ENCODE measurements around the gene ABHD16A. TPM values are rescaled to one million over a fixed set of nuclear protein-coding genes. Genes with fewer than 3 reads are reported as not detected.
A peak's percentile ranks its signal among the peaks of the same experiment; 100 is the strongest.

The ABHD16A gene
- total and polyA plus RNA-seq, 10 of the 15 experiments (the other 5 are each of a cell fraction or from before 2014, with no cell fraction given) = 7.5 to 43.0 (median 32.9) TPM

DNA sequence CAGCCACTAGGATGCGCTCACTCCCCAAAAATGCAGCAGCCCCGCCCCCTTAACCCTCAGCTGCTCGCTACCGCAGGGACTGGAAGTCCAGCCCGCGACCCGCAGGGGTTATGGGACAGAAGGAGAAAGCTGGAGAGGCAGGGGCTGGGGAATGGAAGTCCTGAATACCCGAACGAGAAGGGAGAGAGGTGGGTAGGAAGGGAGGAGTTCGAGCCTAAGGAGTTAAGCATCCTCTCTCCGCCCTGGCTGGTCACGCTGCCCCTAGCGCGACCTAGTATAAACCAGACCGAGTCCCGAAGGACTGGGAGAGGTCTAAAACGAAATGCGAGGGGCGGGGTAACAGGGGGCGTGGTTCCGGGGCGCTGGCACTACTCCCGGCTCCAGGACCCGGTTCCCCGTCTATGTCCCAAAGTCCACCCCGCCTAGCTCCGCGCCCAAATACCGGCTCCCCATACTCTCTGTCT is 26.4 kb upstream of the ABHD16A start (continued):
- TF ChIP-seq ZBTB40 (IDR thresholded peaks at IDR 0.05; ENCODE audit: borderline replicate concordance) (no peak), RAD51 (IDR thresholded peaks at IDR 0.05) (no peak), CHD4 (IDR thresholded peaks at IDR 0.05) (no peak), TCF7 (IDR thresholded peaks at IDR 0.05; ENCODE audit: borderline replicate concordance) (no peak), ZNF384 (IDR thresholded peaks at IDR 0.05; ENCODE audit: borderline replicate concordance, low read depth, low read length) (no peak), MTA3 (IDR thresholded peaks at IDR 0.05; ENCODE audit: borderline replicate concordance, low read length) (no peak), EED (IDR thresholded peaks at IDR 0.05; ENCODE audit: low read depth) (0 out of 2 replicates have a peak, but pooled peaks have one; percentile 28), WRNIP1 (IDR thresholded peaks at IDR 0.05; ENCODE audit: borderline replicate concordance, low read depth, low read length) (no peak), RCOR1 (conservative IDR thresholded peaks at IDR 0.05; ENCODE audit: low read depth, low read length) (no peak)
- TF ChIP-seq, protein P1, sequence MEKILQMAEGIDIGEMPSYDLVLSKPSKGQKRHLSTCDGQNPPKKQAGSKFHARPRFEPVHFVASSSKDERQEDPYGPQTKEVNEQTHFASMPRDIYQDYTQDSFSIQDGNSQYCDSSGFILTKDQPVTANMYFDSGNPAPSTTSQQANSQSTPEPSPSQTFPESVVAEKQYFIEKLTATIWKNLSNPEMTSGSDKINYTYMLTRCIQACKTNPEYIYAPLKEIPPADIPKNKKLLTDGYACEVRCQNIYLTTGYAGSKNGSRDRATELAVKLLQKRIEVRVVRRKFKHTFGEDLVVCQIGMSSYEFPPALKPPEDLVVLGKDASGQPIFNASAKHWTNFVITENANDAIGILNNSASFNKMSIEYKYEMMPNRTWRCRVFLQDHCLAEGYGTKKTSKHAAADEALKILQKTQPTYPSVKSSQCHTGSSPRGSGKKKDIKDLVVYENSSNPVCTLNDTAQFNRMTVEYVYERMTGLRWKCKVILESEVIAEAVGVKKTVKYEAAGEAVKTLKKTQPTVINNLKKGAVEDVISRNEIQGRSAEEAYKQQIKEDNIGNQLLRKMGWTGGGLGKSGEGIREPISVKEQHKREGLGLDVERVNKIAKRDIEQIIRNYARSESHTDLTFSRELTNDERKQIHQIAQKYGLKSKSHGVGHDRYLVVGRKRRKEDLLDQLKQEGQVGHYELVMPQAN (conservative IDR thresholded peaks at IDR 0.05) = peak; percentile 62; the same call in 1 of the 2 replicates
- TF ChIP-seq, protein P2, sequence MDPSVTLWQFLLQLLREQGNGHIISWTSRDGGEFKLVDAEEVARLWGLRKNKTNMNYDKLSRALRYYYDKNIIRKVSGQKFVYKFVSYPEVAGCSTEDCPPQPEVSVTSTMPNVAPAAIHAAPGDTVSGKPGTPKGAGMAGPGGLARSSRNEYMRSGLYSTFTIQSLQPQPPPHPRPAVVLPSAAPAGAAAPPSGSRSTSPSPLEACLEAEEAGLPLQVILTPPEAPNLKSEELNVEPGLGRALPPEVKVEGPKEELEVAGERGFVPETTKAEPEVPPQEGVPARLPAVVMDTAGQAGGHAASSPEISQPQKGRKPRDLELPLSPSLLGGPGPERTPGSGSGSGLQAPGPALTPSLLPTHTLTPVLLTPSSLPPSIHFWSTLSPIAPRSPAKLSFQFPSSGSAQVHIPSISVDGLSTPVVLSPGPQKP (IDR thresholded peaks at IDR 0.05; ENCODE audit: low read depth, low read length) = no peak
- TF ChIP-seq, protein P3, sequence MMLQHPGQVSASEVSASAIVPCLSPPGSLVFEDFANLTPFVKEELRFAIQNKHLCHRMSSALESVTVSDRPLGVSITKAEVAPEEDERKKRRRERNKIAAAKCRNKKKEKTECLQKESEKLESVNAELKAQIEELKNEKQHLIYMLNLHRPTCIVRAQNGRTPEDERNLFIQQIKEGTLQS (IDR thresholded peaks at IDR 0.05; ENCODE audit: borderline replicate concordance, extremely low read depth, low read depth, low read length) = no peak
- TF ChIP-seq, protein P4, sequence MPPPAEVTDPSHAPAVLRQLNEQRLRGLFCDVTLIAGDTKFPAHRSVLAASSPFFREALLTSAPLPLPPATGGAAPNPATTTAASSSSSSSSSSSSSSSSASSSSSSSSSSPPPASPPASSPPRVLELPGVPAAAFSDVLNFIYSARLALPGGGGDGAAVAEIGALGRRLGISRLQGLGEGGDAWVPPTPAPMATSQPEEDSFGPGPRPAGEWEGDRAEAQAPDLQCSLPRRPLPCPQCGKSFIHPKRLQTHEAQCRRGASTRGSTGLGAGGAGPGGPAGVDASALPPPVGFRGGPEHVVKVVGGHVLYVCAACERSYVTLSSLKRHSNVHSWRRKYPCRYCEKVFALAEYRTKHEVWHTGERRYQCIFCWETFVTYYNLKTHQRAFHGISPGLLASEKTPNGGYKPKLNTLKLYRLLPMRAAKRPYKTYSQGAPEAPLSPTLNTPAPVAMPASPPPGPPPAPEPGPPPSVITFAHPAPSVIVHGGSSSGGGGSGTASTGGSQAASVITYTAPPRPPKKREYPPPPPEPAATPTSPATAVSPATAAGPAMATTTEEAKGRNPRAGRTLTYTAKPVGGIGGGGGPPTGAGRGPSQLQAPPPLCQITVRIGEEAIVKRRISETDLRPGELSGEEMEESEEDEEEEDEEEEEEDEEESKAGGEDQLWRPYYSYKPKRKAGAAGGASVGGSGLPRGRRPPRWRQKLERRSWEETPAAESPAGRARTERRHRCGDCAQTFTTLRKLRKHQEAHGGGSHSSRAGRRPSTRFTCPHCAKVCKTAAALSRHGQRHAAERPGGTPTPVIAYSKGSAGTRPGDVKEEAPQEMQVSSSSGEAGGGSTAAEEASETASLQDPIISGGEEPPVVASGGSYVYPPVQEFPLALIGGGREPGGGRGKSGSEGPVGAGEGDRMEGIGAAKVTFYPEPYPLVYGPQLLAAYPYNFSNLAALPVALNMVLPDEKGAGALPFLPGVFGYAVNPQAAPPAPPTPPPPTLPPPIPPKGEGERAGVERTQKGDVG (CRISPR knock-in tag; IDR thresholded peaks at IDR 0.05) = no peak
